Neural progenitor cell (in vitro differentiated cells): ENCODE measurements around the gene ANKRD22. TPM values are rescaled to one million over a fixed set of nuclear protein-coding genes. Genes with fewer than 3 reads are reported as not detected.

Experiments
- DNase-seq: peaks from one replicate; pipeline ENCODE4 v3.0.0-alpha.2; 2016; ENCODE audit warnings: low spot score
- H2AFZ ChIP-seq: fragments of 200-600 bp; sonication (generic); replicated peaks from 2 replicates; pipeline ENCODE4 v1.6.1; 2016; ENCODE audit warnings: antibody characterized with exemption
- H3F3A ChIP-seq: fragments of 200-600 bp; sonication (generic); 2 replicates; pipeline ENCODE4 v1.6.1; 2016; ENCODE audit warnings: antibody characterized with exemption, low read depth
- H3K27ac ChIP-seq: fragments of 200-600 bp; sonication (generic); 2 replicates; pipeline ENCODE4 v1.5.1; 2016; ENCODE audit warnings: mild to moderate bottlenecking
- H3K27me3 ChIP-seq: fragments of 200-600 bp; sonication (generic); 2 replicates; pipeline ENCODE4 v1.6.1; 2016; ENCODE audit warnings: mild to moderate bottlenecking, moderate library complexity
- H3K36me3 ChIP-seq: fragments of 200-600 bp; sonication (generic); 2 replicates; pipeline ENCODE4 v1.5.1; 2016
- H3K4me1 ChIP-seq: fragments of 200-600 bp; sonication (generic); 2 replicates; pipeline ENCODE4 v1.6.1; 2016; ENCODE audit warnings: mixed run types
- H3K4me2 ChIP-seq: fragments of 200-600 bp; sonication (generic); 2 replicates; pipeline ENCODE4 v1.6.1; 2016
- H3K4me3 ChIP-seq: fragments of 200-600 bp; sonication (generic); 2 replicates; pipeline ENCODE4 v1.5.1; 2016
- H3K79me2 ChIP-seq: fragments of 200-600 bp; sonication (generic); 2 replicates; pipeline ENCODE4 v1.6.1; 2016; ENCODE audit warnings: low read depth
- H3K9ac ChIP-seq: fragments of 200-600 bp; sonication (generic); 2 replicates; pipeline ENCODE4 v1.6.1; 2016
- H3K9me3 ChIP-seq: fragments of 200-600 bp; sonication (generic); 2 replicates; pipeline ENCODE4 v1.5.1; 2016; ENCODE audit warnings: low read depth
- H4K20me1 ChIP-seq: fragments of 200-600 bp; sonication (generic); 2 replicates; pipeline ENCODE4 v1.6.1; 2016; ENCODE audit warnings: low read depth
- H3K27ac Mint-ChIP-seq: 3 replicates; pipeline ENCODE4 v1.8.0; 2021; ENCODE audit warnings: mixed read lengths
- H3K27me3 Mint-ChIP-seq: 2 replicates; pipeline ENCODE4 v1.8.0; 2022; ENCODE audit warnings: low read depth, mild to moderate bottlenecking, inconsistent platforms, moderate library complexity, mixed read lengths; ENCODE audit not compliant: insufficient read depth
- H3K36me3 Mint-ChIP-seq: 3 replicates; pipeline ENCODE4 v1.8.0; 2021; ENCODE audit warnings: mixed read lengths
- H3K4me1 Mint-ChIP-seq: 3 replicates; pipeline ENCODE4 v1.8.0; 2021; ENCODE audit warnings: mixed read lengths
- H3K4me3 Mint-ChIP-seq: 3 replicates; pipeline ENCODE4 v1.8.0; 2021; ENCODE audit warnings: mild to moderate bottlenecking, moderate library complexity, mixed read lengths
- H3K9me3 Mint-ChIP-seq: 3 replicates; pipeline ENCODE4 v1.8.0; 2020; ENCODE audit warnings: mixed read lengths
- EZH2 ChIP-seq: fragments of 200-600 bp; sonication (generic); IDR thresholded peaks from 2 replicates; pipeline ENCODE4 v1.6.1; 2017; ENCODE audit warnings: antibody characterized with exemption, mild to moderate bottlenecking, moderate library complexity
- EZH2phosphoT487 ChIP-seq: fragments of 200-600 bp; sonication (generic); IDR thresholded peaks from 2 replicates; pipeline ENCODE4 v1.6.1; 2017; ENCODE audit warnings: antibody characterized with exemption
- total RNA-seq: library from RNA; depleted of rRNA; stranded (reverse); fragments of >200 nt; gene quantifications from 2 replicates; pipeline ENCODE4 v1.2.3, GENCODE V29; 2015; ENCODE audit warnings: low replicate concordance
- TF ChIP-seq, protein P1 (sequence below): fragments of 200-600 bp; sonication (generic); IDR thresholded peaks from 2 replicates; pipeline ENCODE4 v1.5.1; 2017; ENCODE audit warnings: antibody characterized with exemption, mild to moderate bottlenecking

ANKRD22 gene
- total RNA-seq, 1 donor from 2014 or later, result not detected

DNA sequence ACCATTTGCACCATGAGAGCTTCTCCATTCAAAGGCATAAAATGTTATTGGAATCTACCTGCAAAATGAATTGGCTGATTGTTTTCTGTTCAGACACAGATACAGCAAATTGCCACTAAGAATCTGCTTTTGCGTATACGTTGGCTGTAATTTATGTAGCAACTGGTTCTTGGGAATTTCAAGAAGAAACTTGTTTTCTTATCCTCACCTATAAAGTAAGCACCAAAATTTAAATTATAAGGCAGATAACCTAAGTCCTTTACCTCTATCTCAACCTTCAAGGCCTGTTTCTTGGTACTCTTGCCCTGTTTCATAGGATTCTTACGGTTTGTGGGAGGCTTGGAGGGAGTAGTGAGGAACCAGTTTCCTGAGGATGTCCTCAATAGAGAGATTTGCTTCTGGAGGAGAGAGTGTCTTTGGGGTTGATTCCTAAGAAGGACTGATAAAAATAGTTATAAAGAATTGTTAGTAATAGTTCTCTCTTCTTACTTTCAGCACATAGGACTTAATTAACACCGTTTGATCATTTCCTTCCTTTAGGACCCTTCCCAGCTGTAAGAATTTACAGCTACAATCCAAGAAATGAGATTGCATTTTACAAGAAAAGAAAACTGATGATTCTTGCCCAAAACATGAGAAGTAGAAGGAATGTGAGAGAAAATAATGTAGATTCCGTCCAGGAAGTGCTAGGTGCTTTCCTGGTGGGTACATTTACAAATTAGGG lies 30.4 kb upstream of the ANKRD22 start:
- Mint-ChIP-seq H3K4me1 (peaks cover 5% of the 10 kb centered on the region), H3K27ac (no peak overlapping the region), H3K4me3 (peak overlapping the region; percentile 18), H3K9me3 (no peaks in the 10 kb centered on the region), H3K27me3 (no peaks in the 10 kb centered on the region), H3K36me3 (no peaks in the 10 kb centered on the region)
- H3K9ac ChIP-seq, result no peak overlapping the region
- no peak overlapping the region for H2AFZ ChIP-seq
- no peaks in the 10 kb centered on the region for H4K20me1 ChIP-seq
- TF ChIP-seq, protein P1, sequence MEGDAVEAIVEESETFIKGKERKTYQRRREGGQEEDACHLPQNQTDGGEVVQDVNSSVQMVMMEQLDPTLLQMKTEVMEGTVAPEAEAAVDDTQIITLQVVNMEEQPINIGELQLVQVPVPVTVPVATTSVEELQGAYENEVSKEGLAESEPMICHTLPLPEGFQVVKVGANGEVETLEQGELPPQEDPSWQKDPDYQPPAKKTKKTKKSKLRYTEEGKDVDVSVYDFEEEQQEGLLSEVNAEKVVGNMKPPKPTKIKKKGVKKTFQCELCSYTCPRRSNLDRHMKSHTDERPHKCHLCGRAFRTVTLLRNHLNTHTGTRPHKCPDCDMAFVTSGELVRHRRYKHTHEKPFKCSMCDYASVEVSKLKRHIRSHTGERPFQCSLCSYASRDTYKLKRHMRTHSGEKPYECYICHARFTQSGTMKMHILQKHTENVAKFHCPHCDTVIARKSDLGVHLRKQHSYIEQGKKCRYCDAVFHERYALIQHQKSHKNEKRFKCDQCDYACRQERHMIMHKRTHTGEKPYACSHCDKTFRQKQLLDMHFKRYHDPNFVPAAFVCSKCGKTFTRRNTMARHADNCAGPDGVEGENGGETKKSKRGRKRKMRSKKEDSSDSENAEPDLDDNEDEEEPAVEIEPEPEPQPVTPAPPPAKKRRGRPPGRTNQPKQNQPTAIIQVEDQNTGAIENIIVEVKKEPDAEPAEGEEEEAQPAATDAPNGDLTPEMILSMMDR, result no peak
- TF ChIP-seq EZH2phosphoT487 (no peak), EZH2 (no peak)
- H3K9me3 ChIP-seq, result no peaks in the 10 kb centered on the region
- peaks cover 12% of the 10 kb centered on the region for H3F3A ChIP-seq
- DNase-seq, result no peak
- H3K4me3 ChIP-seq, result no peak overlapping the region
- no peaks in the 10 kb centered on the region for H3K36me3 ChIP-seq
- H3K4me1 ChIP-seq, result no peaks in the 10 kb centered on the region
- no peak overlapping the region for H3K27ac ChIP-seq
- H3K27me3 ChIP-seq, result peaks cover 48% of the 10 kb centered on the region
- H3K4me2 ChIP-seq, result no peak overlapping the region
- no peaks in the 10 kb centered on the region for H3K79me2 ChIP-seq

DNA sequence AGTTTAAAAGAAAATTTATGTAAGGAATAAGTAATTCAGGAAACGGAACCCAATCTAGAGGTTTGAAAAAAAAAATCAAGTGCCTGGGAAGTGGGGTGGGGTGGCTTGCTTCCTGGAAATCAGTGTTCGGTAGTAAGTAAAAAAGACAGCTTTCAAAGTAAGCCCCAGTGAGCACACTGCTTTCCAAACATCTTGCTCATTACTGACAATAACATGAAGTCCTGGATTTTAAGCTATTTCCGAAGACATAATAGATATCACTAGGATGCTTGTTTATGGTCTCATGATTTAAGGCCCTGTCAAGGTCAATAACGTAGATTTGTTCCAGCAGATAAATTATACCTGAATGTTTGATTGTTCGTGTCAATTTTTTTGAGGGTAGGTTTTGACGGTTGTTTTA lies 29.7 kb upstream of the ANKRD22 start:
- no peaks in the 10 kb centered on the region for H3K4me1 ChIP-seq
- H3K79me2 ChIP-seq, result no peaks in the 10 kb centered on the region
- peaks cover 5% of the 10 kb centered on the region for H3K4me1 Mint-ChIP-seq

DNA sequence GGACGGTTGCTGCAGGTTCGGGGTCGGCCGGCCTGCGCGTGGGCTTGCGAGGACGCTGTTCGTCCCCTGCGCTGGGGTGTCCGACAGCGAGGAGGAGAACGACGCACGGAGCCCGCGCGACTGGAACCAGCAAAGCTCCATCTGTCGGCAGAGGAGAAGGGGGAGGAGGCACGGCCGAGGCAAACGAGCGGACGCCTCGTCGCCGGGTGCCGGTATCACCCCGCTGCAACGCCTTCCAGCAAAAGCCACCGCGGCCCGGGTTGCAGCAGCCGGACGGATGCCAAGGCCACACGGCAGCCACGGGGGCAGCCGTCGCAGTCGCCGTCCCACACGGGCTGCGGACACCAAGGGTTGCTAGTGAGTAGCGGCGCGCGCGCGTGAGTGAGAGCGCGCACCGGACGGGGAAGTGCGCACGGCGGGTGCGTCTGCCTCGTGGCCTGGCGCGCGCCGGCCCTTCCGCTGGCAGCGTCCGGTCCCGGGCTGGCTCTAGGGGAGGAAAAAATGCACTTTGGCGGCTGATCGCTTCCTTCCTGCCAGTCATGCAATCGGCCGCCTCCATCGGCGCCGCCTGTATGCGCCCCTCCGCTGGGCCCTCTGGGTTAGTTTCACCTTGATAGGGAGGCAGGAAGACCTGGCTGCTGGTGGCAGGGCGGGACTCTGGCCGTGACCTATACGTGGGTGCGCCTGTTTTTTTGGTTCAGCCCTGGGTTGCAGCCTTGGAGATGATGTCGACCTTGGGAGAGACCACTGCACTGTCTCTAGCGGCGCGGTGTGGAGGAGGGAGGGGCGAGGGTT lies 28.8 kb upstream of the ANKRD22 start:
- no peaks in the 10 kb centered on the region for H3K27me3 Mint-ChIP-seq
- no peaks in the 10 kb centered on the region for H3K4me1 ChIP-seq
- peak overlapping the region; percentile 44 for H3K9ac ChIP-seq
- H3K9me3 Mint-ChIP-seq, result no peaks in the 10 kb centered on the region
- H3K4me2 ChIP-seq, result peak overlapping the region; percentile 97
- no peaks in the 10 kb centered on the region for H3K9me3 ChIP-seq
- peaks cover 53% of the 10 kb centered on the region for H3K27me3 ChIP-seq
- peaks cover 12% of the 10 kb centered on the region for H3F3A ChIP-seq
- H3K79me2 ChIP-seq, result no peaks in the 10 kb centered on the region
- H3K27ac ChIP-seq, result no peak overlapping the region
- no peak overlapping the region for H3K27ac Mint-ChIP-seq
- H3K4me3 ChIP-seq, result peak overlapping the region; percentile 89
- no peaks in the 10 kb centered on the region for H3K36me3 Mint-ChIP-seq
- no peaks in the 10 kb centered on the region for H4K20me1 ChIP-seq
- peak overlapping the region; percentile 94 for H3K4me3 Mint-ChIP-seq
- peaks cover 5% of the 10 kb centered on the region for H3K4me1 Mint-ChIP-seq
- H2AFZ ChIP-seq, result peak overlapping the region; percentile 100
- no peak for TF ChIP-seq EZH2phosphoT487
- TF ChIP-seq, protein P1, result peak; percentile 24
- TF ChIP-seq EZH2, result peak; percentile 61
- peak; percentile 84 for DNase-seq
- no peaks in the 10 kb centered on the region for H3K36me3 ChIP-seq

More for the DNA sequence above, 29.7 kb upstream of the ANKRD22 start:
- H3K36me3 ChIP-seq, result no peaks in the 10 kb centered on the region
- peak overlapping the region; percentile 89 for H3K4me3 ChIP-seq
- H3K9me3 ChIP-seq, result no peaks in the 10 kb centered on the region
- H3K27ac ChIP-seq, result no peak overlapping the region
- Mint-ChIP-seq H3K9me3 (no peaks in the 10 kb centered on the region), H3K27me3 (no peaks in the 10 kb centered on the region), H3K27ac (no peak overlapping the region), H3K36me3 (no peaks in the 10 kb centered on the region), H3K4me3 (peak overlapping the region; percentile 94)
- TF ChIP-seq EZH2 (no peak), EZH2phosphoT487 (no peak)
- TF ChIP-seq, protein P1, result no peak
- no peak for DNase-seq
- no peak overlapping the region for H3K9ac ChIP-seq
- H3F3A ChIP-seq, result peaks cover 12% of the 10 kb centered on the region
- no peak overlapping the region for H2AFZ ChIP-seq
- H4K20me1 ChIP-seq, result no peaks in the 10 kb centered on the region
- peaks cover 53% of the 10 kb centered on the region for H3K27me3 ChIP-seq
- H3K4me2 ChIP-seq, result peak overlapping the region; percentile 97
